Effector CD4-positive, alpha-beta T cell (primary cell): ENCODE results near the gene HID1.

Experiments used
- DNase-seq: peaks from one replicate; pipeline ENCODE4 v3.0.0-alpha.2; 2020

HID1 gene

DNA sequence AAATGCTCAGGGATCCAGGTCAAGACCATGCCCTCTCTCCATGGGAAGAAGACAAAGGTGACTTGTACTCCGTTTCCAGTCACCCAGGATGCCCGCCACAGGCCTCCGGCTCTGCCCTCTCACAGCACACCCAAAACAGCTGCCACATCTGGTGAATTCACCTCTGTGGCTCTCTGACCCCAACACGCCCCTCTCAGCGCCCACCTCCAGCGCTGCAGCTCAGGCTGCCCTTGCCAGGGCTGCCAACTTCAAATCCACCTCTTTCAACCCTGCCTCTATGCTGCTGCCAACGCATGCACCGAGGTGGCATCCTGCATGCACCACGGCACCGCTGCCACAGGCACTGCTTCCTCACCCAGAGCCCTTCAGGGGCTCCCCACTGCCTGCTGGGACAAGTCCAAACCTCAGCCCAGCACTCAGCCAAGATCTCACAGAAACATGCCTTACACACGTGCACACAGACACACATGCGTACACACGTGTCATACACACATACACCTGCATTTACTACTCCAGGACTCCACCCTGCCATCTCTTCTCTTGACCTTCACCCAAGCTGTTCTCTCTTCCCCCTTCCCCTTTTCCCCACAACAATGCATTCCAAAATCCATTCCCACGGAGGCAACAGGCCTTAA lies 7.5 kb downstream of the HID1 start:
- DNase-seq: no peak

DNA sequence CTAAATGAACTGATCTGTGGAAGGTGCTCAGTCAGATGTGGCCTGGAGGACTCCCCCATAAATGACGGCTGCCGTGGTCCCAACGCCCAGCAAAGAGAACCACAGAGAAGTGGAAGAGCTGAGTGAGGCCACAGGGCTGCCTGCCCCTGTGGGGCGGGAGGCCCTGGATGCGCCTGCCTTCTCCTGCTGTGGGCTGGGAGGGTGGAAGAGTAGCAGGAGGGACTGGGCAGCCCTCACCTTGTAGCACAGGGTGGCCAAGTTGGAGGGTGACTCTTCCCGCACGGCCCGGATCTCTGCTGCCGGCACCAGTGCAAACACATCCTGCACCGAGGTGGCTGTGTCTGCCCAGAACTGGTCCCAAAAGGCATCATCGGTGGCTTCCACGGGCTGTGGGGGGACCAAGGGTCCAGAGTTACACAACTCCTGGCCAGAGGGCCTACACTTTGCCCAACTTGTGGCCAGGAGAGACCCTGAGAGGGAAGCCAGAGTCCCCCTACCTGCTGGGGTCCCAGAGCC lies 8.3 kb downstream of the HID1 start:
- no peak for DNase-seq

DNA sequence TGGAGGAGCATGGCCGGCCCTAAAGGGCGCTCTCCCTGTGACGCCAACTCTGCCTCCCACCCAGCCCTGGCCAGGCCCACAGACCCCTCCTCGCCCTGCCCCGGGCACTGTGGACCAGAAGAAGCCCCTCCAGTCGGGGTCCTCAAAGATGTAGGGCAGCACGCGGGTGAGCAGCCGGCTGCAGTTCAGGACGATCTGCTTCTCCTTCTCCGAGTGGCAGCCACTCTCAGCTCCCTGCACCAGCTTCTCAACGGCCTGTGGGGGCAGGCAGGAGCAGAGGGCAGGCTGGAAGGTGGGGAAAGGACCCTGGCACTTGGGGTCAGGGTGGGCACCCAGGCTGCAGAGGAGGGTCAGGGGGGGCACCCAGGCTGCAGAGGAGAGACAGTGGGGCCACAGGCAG lies 8.9 kb downstream of the HID1 start:
- DNase-seq: no peak

DNA sequence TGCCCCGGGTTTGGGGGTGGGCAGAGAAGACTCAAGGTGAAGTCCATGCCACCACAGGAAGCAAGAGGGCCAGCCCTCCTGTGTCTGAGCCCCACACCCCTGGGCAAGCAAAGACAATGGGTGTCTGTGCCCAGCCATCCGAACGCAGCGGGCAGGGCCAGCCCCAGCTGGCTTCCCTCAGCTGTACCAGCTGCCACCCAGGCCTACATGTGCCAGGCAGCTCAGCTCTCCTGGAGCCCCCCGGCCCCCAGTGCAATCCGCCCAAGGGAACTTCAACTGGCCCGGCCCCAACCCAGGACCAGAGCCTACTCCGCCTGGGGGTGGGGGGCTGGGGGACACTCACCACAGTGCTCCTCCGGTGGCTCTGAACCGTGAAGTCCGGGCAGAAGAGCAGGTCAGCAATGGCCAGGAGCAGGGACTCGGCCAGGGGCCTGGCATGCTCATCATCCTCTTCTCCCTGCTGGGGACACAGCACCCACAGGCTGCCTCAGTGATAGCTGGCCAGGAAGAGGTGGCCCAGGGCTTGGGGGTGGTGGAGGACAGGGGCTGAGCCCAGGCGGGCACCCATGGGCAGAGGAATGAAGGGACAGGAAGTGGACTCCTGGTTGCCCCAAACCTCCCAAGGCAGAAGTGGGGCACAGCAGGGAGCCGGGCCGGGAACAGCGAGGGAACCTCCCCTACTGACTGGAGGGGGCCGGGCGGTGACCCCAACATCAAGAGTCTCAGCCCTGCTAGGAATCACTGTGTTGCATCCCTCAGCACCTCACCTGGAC lies 9.8 kb downstream of the HID1 start:
- no peak for DNase-seq

DNA sequence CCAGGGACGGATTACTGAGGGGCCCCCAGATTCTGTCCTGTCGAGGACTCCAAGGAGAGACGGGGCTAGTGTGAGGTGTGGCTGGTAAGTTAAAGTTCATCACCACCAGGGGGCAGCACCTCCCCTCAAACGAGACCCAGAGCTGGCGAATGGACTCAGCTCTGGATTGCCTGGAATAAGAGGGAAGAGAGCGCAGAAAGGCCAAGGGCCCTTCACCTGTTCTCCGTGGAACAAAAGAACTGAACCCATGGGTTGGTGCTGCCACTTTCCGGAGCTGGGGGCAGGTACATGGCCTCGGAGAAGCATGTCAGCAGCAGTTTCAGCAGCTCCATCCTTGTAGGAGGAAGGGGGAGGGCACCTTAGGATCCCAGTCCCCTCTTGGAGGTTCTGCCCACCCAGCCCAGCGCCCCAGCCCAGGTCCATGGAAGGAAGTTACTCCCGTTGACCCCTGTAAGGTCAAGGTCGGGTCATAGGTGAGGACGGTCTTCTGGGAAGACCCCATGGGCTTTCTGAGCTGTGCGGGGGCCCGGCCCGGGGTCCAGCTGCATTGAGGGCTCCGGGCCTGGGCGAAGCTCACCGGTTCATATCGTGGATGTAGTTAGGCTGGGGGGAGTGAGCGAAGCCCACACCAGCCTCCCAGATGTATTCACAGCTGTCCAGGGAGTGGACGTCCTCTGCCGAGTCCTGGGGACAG lies 10.8 kb downstream of the HID1 start:
- peak; percentile 84 for DNase-seq

DNA sequence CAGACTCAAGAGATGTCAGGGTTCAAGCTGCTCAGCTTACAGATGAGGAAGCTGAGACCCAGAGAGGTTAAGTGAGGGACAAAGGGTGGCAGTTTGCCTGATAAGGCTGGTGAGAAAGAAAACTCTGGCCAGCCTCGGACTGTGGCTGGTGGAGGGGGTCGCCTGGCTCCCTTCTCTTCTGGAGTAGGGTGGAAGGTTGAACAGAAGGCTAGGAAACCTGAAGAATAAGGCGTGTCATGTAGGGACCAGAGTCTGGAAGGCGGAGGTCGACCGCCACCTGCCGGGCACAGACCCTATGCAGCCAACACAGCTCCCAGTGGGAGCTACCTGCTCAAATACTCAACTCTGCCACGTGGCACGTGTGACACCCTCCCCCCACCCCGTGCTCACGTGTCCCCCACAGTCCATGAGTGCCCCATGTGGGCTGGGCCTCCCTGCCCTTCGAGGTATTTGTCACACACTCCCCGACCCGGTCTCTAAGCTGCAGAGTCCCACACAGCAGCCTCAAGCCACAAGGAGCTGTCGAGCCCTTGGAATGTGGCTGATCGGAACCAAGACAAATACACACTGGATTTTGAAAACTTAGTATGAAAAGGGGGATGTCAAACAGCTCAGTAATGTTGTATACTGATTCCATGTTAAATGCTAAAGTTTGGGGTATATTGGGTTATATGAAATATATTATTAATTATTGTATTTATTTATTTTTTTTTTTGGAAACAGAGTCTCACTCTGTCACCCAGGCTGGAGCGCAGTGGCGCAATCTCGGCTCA lies 11.8 kb downstream of the HID1 start:
- peak; percentile 20 for DNase-seq

DNA sequence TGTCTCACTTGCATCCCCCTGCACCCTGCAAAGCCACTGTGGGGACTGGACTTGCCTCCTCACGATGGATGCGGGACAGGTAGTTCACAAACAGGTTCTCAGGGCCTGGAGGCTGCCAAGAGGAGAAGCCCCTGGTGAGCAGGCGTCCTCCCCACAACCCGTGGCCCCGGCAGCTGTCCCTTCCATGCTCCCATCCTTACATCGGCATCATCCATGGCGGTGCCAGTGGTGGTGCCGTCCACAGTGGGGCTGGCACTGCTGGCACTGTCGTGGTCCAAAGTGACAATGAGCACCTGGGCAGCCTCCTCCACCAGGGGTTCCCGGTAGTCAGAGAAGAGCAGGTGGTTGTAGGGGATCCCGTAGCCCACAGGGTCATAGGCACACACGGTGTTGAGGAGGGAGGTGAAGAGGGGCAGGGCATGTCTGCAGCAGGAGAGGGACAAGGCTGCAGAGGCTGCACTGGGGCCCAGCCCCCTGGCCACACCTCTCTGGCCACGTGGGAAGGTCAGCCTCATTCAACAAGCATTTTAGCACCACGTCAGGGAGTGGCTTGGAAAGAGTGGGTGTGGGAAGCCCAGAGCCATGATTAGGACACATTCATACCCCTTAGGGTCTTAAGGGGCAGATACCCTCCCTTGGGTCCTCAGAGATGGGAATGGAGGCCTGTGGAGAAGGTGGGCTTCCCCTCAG lies 12.6 kb downstream of the HID1 start:
- DNase-seq: no peak

DNA sequence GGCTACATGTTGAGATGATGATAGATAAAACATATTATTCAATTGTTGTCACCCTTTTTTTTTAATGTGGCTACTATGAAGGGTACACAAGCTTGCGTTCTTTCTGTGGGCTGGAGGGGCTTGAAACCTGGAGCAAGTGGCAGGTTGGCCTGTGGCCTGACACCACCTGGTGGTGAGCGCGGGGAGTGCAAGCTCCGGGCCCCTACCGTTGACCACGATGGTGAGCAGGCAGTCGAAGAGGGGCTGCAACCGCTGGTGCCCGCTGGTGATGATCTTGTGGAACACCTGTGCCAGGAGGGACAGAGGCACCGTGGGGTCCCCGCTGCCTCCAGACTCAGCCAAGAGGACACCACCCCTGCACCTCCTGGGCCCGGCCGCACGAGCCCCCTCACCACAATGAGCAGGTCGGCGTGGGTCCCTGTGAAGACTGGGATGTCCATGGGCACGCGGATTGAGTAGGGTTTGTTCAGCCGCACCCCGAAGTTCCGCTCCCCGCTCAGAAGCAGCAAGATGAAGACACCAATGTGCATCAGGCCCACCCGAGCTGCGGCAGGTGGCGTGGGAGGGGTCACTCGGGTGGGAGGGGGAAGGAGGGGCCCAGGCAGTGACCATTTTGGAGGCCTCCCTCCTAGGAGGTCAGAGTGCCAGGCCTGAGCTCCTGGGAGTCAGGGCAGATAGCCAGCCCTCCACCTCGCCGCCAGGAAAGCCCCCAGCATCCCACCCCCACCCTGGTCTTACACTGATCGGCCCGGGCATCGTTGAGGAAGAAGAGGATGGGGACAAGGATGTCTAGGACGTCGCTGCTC lies 14.4 kb downstream of the HID1 start:
- peak; percentile 73 for DNase-seq

DNA sequence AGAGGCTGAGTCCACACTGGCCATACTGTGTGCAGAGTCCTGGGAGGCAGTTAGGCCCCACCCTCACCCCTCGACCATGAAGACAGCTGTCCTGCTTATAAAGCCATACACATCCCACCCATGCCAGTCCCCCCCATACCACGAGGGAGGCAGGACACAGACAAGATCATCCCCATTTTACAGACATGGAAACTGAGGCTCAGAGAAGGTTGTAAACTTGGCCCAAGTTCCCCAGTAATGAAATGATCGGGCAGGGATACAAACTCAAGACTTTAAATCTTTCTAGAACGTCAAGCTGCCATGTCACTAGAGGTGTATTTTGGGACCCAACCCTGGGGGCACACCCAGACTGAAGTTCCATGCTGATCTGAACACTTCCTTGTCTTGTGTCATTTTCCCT lies 16.5 kb downstream of the HID1 start:
- DNase-seq: no peak

DNA sequence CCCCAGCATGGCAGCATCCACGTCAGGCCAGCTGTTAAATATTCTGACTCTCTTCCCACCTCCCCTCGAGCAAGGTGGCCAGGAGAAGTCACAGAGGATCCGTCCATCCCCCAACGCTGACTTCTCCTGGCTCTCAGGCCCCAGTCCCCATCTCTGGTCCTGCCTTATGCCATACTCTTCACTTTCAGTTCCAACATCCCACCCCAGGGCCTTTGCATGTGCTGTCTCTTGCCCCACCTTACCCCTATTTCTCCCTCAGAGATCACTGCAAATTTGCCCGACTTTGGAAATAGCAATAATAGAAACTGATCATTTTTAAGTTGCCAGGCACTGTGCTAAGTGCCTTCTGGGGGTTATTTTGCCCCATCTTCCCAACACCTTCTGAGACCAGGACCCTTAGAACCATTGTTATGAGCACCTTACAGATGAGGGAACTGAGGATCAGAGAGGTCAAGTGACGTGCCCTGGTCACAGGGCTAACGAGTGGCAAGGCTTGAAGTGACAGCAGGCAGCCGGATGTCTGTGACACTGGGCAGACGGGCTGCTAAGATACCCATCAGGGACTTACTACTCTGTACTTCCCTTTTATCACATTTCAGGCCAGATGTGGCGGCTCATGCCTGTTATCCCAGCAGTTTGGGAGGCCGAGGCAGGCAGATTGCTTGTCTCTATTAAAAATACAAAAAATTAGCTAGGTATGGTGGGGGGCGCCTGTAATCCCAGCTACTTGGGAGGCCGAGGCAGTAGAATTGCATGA lies 17.7 kb downstream of the HID1 start:
- no peak for DNase-seq

DNA sequence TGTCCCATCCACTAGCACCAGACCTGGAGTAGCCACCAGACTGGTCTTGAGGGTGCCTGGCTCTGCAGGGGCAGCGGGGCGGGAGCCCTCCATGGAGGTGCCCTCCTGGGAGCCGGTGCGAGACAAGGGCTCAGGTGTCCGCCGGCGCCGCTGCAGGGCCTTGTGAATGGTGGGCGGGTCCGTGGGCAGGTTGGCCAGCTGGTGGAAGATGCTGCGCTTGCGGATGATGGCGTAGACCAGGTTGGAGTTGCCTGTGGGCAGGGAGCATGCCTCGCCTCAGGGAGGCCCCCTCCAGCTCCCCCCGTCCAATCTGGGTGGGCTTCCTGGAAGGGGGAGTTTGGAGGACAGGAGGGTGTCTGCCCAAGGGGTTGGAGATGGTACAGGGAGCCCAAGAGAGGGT lies 18.4 kb downstream of the HID1 start:
- DNase-seq: no peak

DNA sequence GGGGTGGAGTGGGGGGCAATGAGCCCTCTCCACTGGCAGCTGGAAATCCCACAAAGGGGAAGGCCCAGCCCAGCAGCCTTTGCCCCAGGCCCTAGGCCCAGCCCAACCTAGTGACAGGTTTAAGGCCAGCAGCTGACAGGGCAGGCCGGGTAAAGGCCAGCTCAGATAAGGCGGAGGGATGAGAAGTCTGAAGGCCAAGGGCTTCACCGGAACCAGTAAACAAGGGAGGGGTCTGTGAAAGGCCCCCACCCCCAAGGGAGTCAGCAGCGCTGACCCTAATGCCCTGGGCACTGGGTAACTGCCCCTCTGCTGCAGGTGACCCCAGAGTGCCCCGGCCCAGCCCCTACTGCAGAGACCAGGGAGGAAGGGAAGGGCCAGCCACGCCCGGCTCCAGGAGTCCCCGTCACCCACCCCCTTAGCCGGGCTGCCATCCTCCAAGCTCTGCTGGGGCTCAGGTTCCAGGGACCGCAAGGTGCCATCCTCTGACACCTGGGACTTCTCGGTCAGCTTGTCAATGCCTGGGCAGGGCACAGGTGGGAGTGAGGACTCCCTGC lies 19.3 kb downstream of the HID1 start:
- DNase-seq: no peak

DNA sequence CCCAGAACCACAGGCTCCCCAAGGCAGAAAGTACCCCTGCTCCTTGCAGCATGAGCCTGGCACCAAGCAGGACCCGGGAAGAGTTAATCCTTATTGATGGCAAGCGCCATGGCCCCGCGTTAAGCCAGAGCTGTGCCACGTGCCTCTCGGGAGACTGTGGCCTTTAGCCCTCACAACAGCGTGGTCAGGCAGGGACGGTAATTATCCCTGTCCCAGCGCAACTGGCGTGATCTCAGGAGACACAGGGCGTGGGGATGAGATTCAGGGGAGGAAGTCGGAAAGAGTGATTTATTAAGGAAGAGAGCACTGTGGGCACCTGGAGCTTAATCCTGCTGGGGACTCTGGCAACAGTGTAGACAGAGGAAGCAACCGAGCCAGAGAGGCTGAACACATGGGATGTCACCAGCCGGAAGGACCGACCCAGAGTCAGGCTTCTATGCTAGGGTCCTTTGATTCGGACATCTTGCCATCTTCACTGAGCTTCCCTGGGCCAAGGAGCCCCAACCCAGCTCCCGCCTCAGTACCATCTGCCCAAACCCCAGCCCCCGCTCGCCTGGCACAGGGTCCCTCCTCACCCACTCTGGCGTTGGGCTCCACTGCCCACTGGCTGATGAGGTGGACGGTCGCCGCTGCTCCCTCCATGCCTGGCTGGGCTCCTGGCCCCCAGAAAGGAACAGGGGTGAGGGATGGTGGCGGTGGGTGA lies 20.0 kb downstream of the HID1 start:
- DNase-seq: no peak

DNA sequence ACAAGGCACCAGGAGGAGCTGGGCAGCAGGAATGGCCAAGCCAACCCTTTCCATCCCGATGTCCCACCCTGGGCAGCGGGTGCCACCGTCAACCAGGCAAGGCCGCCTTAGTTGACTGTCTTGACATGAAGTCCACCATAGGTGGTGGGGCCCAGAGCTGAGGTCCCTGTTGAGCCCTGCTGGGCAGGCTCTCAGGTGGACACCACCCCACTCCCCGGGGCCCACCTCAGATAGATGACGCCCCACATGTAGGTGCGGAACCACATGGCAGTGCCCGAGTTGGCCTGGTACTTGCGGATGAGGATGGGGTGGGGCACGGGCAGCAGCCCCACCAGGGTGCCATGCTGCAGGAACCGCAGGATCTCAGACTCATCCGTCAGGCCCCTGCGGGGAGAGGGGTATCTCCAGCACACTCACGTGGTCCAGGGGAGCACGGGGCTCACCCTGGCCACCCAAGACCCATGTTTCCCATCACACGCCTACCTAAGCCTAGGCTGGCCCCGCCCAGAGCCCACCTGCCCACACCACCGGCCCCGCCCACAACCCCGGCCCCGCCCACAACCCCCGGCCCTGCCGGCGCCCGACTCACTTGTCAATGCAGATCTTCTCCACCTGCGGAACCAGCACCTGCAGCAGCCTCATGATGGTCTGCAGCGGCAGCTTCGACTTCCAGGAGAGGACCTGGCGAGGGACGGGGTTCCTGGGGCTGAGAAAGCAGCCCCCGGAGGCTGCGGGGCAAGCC lies 20.7 kb downstream of the HID1 start:
- no peak for DNase-seq

DNA sequence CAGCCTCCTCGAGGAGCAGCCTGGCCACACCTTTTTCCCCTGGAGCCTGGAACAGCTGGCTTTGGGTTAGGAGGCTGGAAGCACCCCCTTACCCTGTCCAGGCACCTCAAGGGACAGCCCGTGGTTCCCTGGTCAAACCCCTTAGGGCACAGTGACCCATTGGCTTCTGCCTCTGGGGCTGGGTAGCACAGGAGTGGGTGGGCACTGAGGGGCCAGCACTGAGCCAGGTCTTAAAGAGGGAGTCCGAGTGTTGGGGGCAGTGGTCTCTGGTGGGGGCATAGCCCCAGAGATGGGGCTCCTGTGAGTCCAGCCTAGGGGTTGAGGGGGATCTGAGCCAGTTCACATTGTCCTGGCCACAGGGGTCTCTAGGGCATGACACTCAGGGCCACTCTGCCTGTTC lies 21.5 kb downstream of the HID1 start:
- no peak for DNase-seq

DNA sequence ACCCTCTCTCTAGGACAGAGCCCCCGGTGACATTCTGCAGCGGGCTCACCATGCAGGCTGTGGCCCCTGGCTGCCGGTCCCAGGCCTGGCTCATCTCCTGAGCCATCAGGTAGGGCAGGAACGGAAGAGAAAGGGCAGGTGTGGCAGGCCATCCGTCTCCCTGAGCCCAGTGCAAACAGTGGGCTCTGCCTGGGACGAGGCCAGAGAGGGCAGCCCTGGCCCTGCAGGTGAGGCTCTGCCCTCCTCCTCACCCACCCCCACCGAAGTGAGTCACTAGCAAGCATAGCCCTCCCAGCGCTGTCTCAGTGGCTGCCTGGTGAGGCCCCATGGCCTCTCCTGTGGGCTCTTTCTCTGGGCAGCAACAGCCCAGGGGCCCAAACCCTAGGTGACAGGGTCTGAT lies 22.4 kb downstream of the HID1 start:
- DNase-seq: no peak

DNA sequence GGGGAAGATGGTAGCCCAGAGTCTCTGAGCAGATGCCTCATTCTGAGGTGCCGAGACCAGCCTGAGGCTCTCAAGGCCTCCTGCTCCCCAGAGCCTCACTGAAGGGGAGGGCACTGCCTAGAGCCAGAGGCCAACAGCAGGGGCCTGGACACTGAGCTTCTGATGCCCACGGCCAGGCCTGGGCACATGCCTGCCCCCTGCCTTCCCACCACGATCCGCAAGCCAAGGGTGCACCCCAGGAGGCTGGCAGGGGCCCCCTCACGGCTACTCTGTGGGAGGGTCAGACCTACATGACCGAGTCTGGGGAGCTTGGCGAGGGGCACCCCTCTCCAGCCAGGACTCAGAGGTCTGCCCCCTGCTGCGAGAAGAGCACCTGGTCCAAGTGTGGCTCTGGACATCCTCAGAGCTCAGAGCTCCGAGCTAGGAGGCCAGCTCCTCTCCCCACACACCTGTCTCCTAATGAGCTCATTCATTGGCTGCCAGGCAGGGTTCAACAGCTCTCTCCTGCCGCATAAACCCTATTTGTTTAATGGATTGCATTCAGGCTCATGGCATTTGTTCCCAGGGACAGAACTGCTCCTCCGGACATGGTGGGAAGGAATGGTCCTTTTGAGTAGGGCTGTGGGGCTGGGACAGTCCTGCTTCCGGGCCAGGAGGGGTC lies 23.0 kb downstream of the HID1 start:
- no peak for DNase-seq

DNA sequence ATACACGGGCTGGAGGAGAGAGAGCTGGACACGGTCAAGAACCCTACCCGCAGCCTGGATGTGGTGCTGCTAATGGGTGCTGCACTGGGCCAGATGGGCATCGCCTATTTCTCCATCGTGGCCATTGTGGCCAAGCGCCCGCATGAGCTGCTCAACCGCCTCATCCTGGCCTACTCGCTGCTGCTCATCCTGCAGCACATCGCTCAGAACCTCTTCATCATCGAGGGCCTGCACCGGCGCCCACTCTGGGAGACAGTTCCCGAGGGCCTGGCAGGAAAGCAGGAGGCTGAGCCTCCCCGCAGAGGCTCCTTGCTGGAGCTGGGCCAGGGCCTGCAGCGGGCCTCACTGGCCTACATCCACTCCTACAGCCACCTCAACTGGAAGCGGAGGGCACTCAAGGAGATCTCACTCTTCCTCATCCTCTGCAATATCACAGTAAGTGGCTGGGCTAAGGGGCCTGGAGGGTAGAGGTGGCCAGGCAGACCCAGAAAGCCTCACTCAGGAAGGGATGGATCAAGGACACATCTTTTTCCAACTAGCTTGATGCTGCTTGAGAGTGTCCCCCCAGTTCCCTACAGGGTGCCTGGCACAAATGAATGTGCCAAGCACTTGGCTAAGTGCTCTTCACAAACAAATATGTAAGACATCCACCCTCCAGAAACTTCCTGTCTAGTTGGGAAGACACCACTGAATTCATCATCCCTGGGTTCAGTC lies 25.4 kb downstream of the HID1 start:
- no peak for DNase-seq
